Activated T-helper 1 cell treated with anti-CD3 and anti-CD28 coated beads, Interleukin-12 subunit alpha, Interleukin-12 subunit beta, Interleukin-2, Interleukin-4 antibody, amounts not matched to agents 30 ng/mL and 10 ng/mL and 1 ng/mL, durations not matched to agents 14 hours and 24 hours and 36 hours (primary cell): ENCODE measurements around the gene CCDC134. TPM values are rescaled to one million over a fixed set of nuclear protein-coding genes. Genes with fewer than 3 reads are reported as not detected.
"Not testable (repeated sequence)": the region's sequence is repeated elsewhere in the genome, so short reads cannot be mapped to it uniquely, and the experiment has no call there.

Source experiments
- DNase-seq: peaks from one replicate; pipeline ENCODE4 v3.0.0; 2021; ENCODE audit warnings: low spot score
- H3K27ac Mint-ChIP-seq: one replicate; pipeline ENCODE4 v1.8.0; 2021; ENCODE audit warnings: mild to moderate bottlenecking, mixed read lengths
- H3K27me3 Mint-ChIP-seq: one replicate; pipeline ENCODE4 v1.8.0; 2022; ENCODE audit warnings: mild to moderate bottlenecking, moderate library complexity, mixed read lengths; ENCODE audit not compliant: insufficient read depth
- H3K36me3 Mint-ChIP-seq: one replicate; pipeline ENCODE4 v1.8.0; 2021; ENCODE audit warnings: low read depth, mixed read lengths
- H3K4me1 Mint-ChIP-seq: one replicate; pipeline ENCODE4 v1.8.0; 2021; ENCODE audit warnings: low read depth, mixed read lengths
- H3K4me3 Mint-ChIP-seq: one replicate; pipeline ENCODE4 v1.8.0; 2021; ENCODE audit warnings: mild to moderate bottlenecking, moderate library complexity, mixed read lengths
- H3K9me3 Mint-ChIP-seq: one replicate; pipeline ENCODE4 v1.8.0; 2021; ENCODE audit warnings: mixed read lengths
- intact Hi-C: fragments of 100-400 bp; cut with micrococcal nuclease; formaldehyde crosslinking; loops from one replicate; pipeline ENCODE4 v1.15.1; 2024
- total RNA-seq: library from RNA; stranded (reverse); gene quantifications from 2 replicates; pipeline ENCODE4 v1.2.3, GENCODE V29; 2022

CCDC134 gene
- total RNA-seq, 1 donor from 2014 or later: 19.6 TPM

DNA sequence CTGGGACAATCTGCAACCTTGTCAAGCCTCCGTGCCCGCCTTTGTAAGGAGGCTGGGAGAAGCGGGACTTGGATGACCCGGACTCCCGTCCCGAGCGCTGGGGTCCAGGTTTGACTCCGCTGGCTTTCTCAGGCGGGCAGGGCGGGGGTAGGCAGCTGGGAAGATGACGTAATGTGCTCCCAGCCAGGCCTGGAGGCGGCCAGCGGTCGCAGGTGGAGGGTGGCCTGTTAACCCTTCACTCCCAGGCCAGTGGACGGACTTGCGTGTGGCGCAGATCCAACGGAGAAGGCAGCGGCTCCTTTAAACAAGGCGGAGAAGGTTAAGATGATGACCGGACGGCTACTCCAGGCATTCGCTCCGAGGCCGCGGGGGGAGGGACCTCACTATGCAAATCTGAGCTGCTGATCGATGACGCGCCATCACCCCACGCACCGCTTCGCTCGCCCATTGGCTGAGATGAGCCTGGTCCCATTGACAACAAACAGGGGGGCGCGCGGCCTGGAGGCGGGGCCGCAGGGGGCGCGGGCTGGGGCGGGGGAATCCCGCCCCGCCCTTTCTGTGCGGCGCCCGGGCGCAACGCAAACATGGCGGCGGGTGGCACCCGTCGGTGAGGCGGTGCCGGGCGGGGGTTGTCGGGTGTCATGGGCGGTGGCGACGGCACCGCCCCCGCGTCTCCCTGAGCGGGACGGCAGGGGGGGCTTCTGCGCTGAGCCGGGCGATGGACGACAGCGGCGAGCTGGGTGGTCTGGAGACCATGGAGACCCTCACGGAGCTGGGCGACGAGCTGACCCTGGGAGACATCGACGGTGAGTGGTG lies 32.3 kb downstream of the CCDC134 start, which contains the start of gene SREBF2:
Gene SREBF2 (plus strand): TSS at position 553 of the 816 bp plus-strand sequence. CDS start 166 bp downstream, at position 719.
- H3K4me1 Mint-ChIP-seq: peaks cover 51% of the 10 kb centered on the region
- intact Hi-C loops: loop anchor here (1.0 to 2.0 kb wide), 14 partner anchors 9 to 246 kb away; partner anchors contain the start of genes CCDC134, DESI1, NAGA and SMDT1
- H3K4me3 Mint-ChIP-seq: peak within 1 kb of the TSS; percentile 96
- peak; percentile 99 for DNase-seq
- H3K27ac Mint-ChIP-seq: peak within 1 kb of the TSS; percentile 98
- H3K27me3 Mint-ChIP-seq: peaks cover 2% of the 10 kb centered on the region
- H3K36me3 Mint-ChIP-seq: peaks cover 37% of the 10 kb centered on the region
- no peaks in the 10 kb centered on the region for H3K9me3 Mint-ChIP-seq

DNA sequence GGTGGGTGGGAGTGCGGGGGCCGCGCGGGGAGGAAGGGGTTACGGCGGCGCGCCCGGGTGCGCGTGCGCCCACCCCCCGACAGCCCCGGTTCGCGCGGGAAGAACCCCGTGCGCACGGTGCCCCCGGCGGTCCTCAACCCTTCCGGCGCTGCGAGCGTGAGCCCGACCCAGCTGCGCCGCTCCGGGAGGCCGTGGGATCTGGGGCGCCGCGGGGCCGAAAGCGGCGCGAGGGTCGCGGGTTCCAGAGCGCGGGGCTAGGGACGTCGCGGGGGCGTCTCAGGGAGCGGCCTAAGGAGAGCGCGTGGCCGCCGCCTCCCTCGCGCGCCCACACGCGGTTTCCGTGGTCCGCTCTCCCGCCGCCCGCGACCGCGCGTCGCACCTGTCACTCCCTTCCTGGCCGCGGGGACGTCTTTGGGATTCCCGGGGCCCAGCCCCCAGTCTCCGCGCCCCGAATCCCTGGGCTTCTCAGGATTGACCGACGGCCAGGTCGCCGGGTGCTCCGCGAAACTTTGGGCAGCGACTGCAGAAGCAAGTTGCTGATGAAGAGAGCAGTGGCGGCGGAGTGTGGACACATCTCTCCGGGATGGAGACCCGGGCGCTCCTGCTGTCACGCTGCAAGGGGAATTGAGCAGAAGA lies 33.0 kb downstream of the CCDC134 start:
- Mint-ChIP-seq H3K36me3 (peaks cover 42% of the 10 kb centered on the region), H3K4me1 (peaks cover 51% of the 10 kb centered on the region), H3K27me3 (no peaks in the 10 kb centered on the region), H3K27ac (peak overlapping the region; percentile 89), H3K9me3 (no peaks in the 10 kb centered on the region), H3K4me3 (peak overlapping the region; percentile 96)
- intact Hi-C loops: loop anchor here (1.0 to 2.0 kb wide), 5 partner anchors 33 to 245 kb away; partner anchors contain the start of genes CCDC134, DESI1, NAGA and SMDT1
- peak; percentile 61 for DNase-seq

DNA sequence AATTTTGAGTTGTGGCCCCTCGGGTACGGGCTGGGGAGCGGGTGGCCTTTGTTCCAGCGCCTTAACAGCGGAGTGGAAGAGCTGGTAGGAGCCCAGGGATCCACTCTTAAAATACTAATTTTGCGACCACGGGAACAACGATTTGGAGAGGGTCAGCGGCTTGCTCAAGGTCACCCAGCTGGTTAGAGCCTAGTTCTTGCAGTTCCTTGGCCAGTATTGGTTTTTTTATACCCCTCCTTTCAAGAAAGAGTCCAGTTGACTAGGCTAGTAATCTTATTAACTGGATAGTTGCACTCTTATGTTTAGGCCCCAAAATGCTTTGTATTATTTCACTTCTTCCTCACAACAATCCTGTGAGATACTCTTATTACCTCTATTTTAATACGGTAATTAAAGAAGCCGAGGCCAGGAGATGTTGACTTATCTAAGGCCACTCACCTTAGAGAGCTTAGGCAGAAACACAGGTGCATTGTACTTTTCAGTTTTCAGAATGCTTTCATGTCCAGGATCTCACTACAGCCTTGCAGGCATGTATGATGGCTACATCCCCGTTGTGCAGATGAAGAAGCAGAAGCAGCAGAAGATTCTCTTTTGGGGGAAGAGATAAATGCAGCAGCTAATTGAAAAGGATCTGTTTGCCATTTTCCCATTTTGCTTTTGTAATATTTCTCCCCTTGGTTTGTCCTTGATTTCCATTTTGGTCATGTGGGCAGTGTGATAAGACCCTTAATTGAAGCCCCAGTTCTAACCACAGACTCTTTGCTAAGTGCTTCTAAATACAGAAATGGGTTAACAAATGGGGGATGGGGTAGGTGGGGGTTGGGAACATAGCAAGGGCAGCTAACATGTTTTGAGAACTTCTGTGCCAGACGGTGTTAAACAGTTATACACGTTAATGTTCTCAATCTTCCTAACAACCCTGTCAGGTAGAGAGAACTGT lies 33.8 kb downstream of the CCDC134 start:
- peak overlapping the region; percentile 89 for H3K27ac Mint-ChIP-seq

DNA sequence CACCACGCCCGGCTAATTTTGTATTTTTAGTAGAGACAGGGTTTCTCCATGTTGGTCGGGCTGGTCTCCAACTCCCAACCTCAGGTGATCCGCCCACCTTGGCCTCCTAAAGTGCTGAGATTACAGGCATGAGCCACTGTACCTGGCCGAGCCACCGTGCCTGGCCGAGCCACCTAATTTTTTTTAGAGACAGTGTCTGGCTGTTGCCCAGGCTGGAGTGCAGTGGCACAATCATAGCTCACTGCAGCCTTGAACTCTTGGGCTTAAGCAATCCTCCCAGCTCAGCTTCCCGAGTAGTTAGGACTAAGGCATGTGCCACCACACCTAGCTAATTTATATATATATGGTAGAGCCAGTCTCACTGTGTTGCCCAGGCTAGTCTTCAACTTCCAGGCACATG lies 35.0 kb downstream of the CCDC134 start:
- Mint-ChIP-seq H3K4me1 (peaks cover 66% of the 10 kb centered on the region), H3K36me3 (peaks cover 52% of the 10 kb centered on the region), H3K4me3 (peak overlapping the region; percentile 45)
- H3K9me3 Mint-ChIP-seq, intact Hi-C loops, H3K27me3 Mint-ChIP-seq, DNase-seq, H3K27ac Mint-ChIP-seq: not testable (repeated sequence)

More for the DNA sequence above, 33.8 kb downstream of the CCDC134 start:
- Mint-ChIP-seq H3K27me3 (no peaks in the 10 kb centered on the region), H3K36me3 (peaks cover 46% of the 10 kb centered on the region), H3K4me3 (peak overlapping the region; percentile 96), H3K9me3 (no peaks in the 10 kb centered on the region), H3K4me1 (peaks cover 56% of the 10 kb centered on the region)
- no peak for DNase-seq
- intact Hi-C loops: no loop called here

DNA sequence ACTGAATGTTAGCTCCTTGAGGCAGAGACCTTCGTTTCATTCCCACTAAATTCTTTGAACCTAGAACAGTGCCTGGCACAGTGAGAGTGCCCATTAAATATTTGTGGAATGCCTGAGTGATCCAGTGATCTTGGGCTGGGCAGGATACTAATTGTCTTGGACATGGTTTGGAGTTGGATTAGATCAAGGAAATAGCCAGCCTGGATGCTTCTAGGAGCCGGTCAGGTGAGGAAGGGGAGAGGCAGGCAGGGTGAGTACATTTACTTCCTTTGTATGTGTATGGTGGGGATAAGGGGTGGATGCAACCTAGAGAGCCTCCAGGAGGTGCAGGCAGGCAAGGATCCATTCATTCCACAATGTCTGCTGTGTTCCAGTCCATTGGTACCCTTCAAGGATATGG lies 36.1 kb downstream of the CCDC134 start:
- Mint-ChIP-seq H3K36me3 (peaks cover 60% of the 10 kb centered on the region), H3K27ac (peak overlapping the region; percentile 66), H3K4me3 (peak overlapping the region; percentile 45), H3K4me1 (peaks cover 72% of the 10 kb centered on the region), H3K9me3 (no peaks in the 10 kb centered on the region), H3K27me3 (no peaks in the 10 kb centered on the region)
- intact Hi-C loops: no loop called here
- no peak for DNase-seq

DNA sequence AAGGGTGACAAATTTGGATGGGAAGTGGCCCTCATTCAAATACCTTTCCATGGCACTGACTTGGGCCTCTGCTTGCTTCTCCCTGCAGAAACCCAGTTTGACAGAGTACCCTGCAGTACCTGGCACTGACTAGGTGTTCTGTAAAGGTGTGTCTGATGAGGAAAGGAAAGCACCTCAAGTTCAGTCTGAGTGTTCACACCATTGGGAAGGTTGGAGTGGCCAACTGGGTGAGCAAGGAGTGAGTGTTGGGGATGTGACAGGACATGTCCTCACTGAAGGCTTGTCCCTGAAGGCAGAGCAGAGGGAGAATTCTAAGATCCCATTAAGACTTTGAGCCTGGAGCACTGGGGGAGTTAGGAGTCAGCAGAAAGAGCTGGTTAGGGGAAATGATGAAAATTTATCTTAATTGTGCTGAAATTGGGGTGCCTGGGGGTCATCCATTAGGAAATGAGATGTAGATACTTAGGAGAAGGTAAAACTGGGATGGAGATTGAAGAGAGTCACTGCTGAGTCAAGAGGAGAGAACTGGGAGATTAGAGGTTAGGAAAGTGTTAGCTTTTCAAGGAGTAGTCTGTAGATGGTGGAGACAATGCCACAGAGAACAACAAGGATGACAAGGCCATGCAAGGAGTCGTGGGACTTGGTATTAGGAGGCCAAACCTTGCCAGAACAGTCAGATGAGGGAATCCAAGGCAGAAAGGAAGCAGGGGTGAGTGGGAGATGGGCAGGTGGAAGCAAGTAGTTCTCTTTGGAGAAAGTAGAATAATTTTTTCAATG lies 38.6 kb downstream of the CCDC134 start:
- H3K36me3 Mint-ChIP-seq: peaks cover 67% of the 10 kb centered on the region
- peak overlapping the region; percentile 48 for H3K27ac Mint-ChIP-seq
- intact Hi-C loops: no loop called here
- H3K4me3 Mint-ChIP-seq: no peak overlapping the region
- no peaks in the 10 kb centered on the region for H3K27me3 Mint-ChIP-seq
- DNase-seq: no peak
- no peaks in the 10 kb centered on the region for H3K9me3 Mint-ChIP-seq
- H3K4me1 Mint-ChIP-seq: peaks cover 78% of the 10 kb centered on the region

DNA sequence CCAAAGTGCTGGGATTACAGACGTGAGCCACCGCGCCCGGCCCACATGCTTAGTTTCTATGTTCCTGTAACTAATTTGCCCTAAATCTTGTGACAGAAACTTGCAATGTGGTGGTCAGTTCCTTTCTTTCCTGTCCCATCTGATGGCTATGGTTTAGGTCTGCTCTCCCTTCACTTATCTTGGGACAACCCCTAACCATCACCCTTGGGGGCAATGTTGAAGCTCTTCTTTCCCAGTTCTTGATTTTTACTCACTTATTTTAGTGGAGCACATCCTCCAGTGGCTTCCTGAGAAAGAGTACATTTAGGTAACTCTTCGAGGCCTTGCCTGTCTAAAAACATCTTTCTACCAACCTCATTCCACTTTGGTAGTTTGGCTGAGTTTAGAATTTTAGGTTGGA lies 39.7 kb downstream of the CCDC134 start:
- Mint-ChIP-seq H3K9me3 (no peaks in the 10 kb centered on the region), H3K36me3 (peaks cover 62% of the 10 kb centered on the region), H3K27me3 (no peaks in the 10 kb centered on the region), H3K4me1 (peaks cover 82% of the 10 kb centered on the region), H3K4me3 (peak overlapping the region; percentile 37), H3K27ac (peak overlapping the region; percentile 56)
- no peak for DNase-seq
- intact Hi-C loops: no loop called here

DNA sequence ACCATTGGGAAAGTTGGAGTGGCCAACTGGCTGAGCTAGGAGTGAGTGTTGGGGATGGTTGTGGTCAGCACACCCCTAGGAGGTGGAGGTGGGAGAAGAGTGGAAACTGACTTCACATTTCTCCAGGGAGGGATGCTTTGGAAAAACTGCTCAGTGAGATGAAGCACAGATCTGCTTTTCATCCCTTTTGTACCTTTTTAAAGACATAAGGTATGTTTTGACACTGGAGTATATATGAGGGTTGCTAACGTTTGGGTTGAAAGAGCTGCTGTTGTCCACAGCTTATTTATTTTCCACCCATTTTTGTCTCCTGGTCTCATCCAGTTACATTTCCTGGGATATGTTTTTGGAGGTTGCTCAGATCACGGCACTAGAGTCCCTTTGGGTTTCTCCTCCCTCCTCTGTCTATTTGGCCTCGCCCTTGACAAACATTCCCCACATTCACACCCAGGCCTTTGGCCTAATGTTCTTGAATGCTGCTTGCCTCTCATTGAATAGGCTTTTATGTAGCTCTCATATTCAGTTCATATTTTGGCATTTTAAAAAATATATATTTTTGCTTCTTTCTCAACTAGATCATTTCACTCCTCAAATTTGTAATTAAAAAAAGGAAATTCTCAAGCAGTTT lies 40.7 kb downstream of the CCDC134 start:
- no peaks in the 10 kb centered on the region for H3K9me3 Mint-ChIP-seq
- peaks cover 86% of the 10 kb centered on the region for H3K4me1 Mint-ChIP-seq
- no peak for DNase-seq
- H3K27me3 Mint-ChIP-seq: no peaks in the 10 kb centered on the region
- no peak overlapping the region for H3K4me3 Mint-ChIP-seq
- H3K27ac Mint-ChIP-seq: peak overlapping the region; percentile 69
- intact Hi-C loops: no loop called here
- H3K36me3 Mint-ChIP-seq: peaks cover 56% of the 10 kb centered on the region

DNA sequence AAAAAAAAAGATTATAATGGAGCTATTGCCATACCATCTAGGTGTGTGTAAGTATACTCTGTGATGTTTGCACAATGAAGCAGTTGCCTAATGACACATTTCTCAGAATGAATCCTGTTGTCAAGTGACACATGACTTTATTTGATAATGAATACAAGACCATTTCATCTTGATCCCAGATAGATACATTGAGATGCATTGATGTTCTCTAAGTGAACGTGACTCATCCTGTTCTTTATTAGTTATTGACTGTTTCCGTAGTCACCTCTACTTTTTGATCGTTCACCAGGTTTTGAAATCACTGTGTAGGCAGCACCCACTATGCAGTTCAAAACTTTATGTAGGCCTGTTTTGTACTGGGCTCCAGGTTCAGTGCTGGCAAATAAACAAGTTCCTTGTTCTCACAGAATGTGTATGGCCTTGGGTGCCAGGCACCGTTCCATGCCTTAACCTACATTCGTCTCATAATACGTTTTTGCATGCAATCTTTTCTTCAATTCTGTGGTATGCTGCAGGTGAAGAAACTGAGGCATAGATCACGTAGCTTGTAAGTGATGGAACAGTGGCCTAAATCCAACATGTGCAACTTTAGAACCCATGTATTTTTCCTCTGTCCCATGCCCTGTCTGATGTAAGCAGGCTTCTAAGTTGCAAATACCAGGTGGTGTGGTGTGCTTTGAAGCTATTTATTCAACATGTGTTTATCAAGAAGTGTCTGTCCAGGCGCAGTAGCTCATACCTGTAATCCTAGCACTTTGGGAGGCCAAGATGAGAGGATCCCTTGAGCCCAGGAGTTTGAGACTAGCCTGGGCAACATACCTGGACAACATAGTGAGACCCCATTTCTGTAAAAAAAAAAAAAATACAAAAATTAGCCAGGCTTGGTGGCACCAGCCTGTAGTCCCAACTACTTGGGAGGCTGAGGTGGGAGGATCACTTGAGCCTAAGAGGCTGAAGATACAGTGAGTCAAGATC lies 42.8 kb downstream of the CCDC134 start:
- peak overlapping the region; percentile 24 for H3K4me3 Mint-ChIP-seq
- intact Hi-C loops: loop anchor here (1.0 kb wide), 4 partner anchors 11 to 30 kb away; no protein-coding TSS in a partner anchor
- peak overlapping the region; percentile 75 for H3K27ac Mint-ChIP-seq
- no peaks in the 10 kb centered on the region for H3K9me3 Mint-ChIP-seq
- H3K36me3 Mint-ChIP-seq: peaks cover 45% of the 10 kb centered on the region
- no peak for DNase-seq
- no peaks in the 10 kb centered on the region for H3K27me3 Mint-ChIP-seq
- H3K4me1 Mint-ChIP-seq: peaks cover 84% of the 10 kb centered on the region

DNA sequence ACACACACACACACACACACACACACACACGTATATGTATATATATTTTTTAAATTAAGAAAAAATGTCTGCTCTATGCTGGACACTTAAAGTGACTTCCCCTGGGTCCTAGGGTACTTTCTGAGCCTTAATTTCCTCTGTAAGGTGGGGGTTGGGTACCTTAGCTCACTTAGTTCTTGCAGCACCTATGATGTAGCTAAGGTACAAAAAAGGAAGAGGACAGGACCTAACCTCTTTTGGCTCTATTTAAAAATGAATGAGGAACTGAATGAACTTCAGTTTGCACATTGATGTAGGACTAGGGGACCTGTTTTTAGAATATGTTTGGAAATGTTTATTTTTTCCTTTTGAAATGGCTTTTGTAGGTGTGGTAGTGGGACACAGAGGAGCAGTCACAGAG lies 43.6 kb downstream of the CCDC134 start:
- no peak for DNase-seq
- Mint-ChIP-seq H3K36me3 (peaks cover 38% of the 10 kb centered on the region), H3K27me3 (no peaks in the 10 kb centered on the region), H3K4me3 (peak overlapping the region; percentile 5), H3K4me1 (peaks cover 76% of the 10 kb centered on the region), H3K27ac (peak overlapping the region; percentile 18), H3K9me3 (no peaks in the 10 kb centered on the region)
- intact Hi-C loops: no loop called here

DNA sequence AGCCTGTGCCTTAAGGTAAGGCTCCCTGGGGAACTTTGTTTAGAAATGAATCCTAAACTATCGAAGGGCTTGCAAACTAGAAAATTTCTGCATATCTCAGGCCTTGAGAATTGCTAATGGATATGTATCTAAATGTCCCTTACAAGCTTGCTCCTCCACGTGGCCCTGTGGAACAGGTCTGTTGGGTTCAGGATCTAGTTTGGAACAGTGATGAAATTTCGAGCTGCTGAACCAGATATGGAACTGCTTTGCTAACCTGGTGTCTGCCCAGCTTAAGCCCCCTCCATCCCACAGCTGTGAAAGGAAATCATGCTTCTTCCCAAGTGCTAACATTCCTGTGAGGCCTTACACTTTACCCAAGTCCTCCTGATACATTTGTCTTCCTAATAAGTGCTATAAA lies 44.0 kb downstream of the CCDC134 start:
- intact Hi-C loops: no loop called here
- peak overlapping the region; percentile 18 for H3K27ac Mint-ChIP-seq
- H3K36me3 Mint-ChIP-seq: peaks cover 34% of the 10 kb centered on the region
- H3K4me1 Mint-ChIP-seq: peaks cover 72% of the 10 kb centered on the region
- H3K27me3 Mint-ChIP-seq: no peaks in the 10 kb centered on the region
- H3K9me3 Mint-ChIP-seq: no peaks in the 10 kb centered on the region
- H3K4me3 Mint-ChIP-seq: no peak overlapping the region
- DNase-seq: no peak
